Hepatocyte (in vitro differentiated cells): ENCODE data around the gene TRIM72. TPM values are rescaled to one million over a fixed set of nuclear protein-coding genes. Genes with fewer than 3 reads are reported as not detected.
A peak's percentile ranks its signal among the peaks of the same experiment; 100 is the strongest.

Source experiments
- DNase-seq: peaks from one replicate; pipeline ENCODE4 v3.0.0-alpha.2; 2016; ENCODE audit warnings: low spot score
- H2AFZ ChIP-seq: fragments of 200-600 bp; sonication (generic); 2 replicates; pipeline ENCODE4 v1.6.0; 2016; ENCODE audit warnings: antibody characterized with exemption, mild to moderate bottlenecking
- H3K27ac ChIP-seq: fragments of 200-600 bp; sonication (generic); 2 replicates; pipeline ENCODE4 v1.5.1; 2016; ENCODE audit warnings: mild to moderate bottlenecking
- H3K27me3 ChIP-seq: fragments of 200-600 bp; sonication (generic); 2 replicates; pipeline ENCODE4 v1.6.1; 2016
- H3K36me3 ChIP-seq: fragments of 200-600 bp; sonication (generic); replicated peaks from 2 replicates; pipeline ENCODE4 v1.5.1; 2016; ENCODE audit warnings: low read depth; ENCODE audit not compliant: insufficient read depth
- H3K4me1 ChIP-seq: fragments of 200-600 bp; sonication (generic); 2 replicates; pipeline ENCODE4 v1.5.1; 2016; ENCODE audit warnings: mild to moderate bottlenecking, moderate library complexity; ENCODE audit not compliant: insufficient read depth
- H3K4me2 ChIP-seq: fragments of 200-600 bp; sonication (generic); 2 replicates; pipeline ENCODE4 v1.6.0; 2016
- H3K4me3 ChIP-seq: fragments of 200-600 bp; sonication (generic); 2 replicates; pipeline ENCODE4 v1.5.1; 2016; ENCODE audit warnings: mild to moderate bottlenecking
- H3K79me2 ChIP-seq: fragments of 200-600 bp; sonication (generic); 2 replicates; pipeline ENCODE4 v1.6.0; 2017; ENCODE audit warnings: mild to moderate bottlenecking
- H3K9me2 ChIP-seq: fragments of 200-600 bp; sonication (generic); replicated peaks from 2 replicates; pipeline ENCODE4 v1.6.0; 2017; ENCODE audit warnings: mild to moderate bottlenecking; ENCODE audit not compliant: insufficient read depth
- H3K9me3 ChIP-seq: fragments of 200-600 bp; sonication (generic); 2 replicates; pipeline ENCODE4 v1.5.1; 2016; ENCODE audit warnings: low read depth, mild to moderate bottlenecking
- H4K20me1 ChIP-seq: fragments of 200-600 bp; sonication (generic); 2 replicates; pipeline ENCODE4 v1.6.0; 2016; ENCODE audit warnings: mild to moderate bottlenecking; ENCODE audit not compliant: insufficient read depth, poor library complexity, severe bottlenecking
- CTCF ChIP-seq: fragments of 200-600 bp; sonication (generic); IDR thresholded peaks from 2 replicates; pipeline ENCODE4 v1.5.1; 2016; ENCODE audit warnings: antibody characterized with exemption, mild to moderate bottlenecking; ENCODE audit not compliant: poor library complexity
- EZH2 ChIP-seq: fragments of 200-600 bp; sonication (generic); IDR thresholded peaks from 2 replicates; pipeline ENCODE4 v1.6.1; 2016; ENCODE audit warnings: antibody characterized with exemption, mild to moderate bottlenecking, borderline replicate concordance
- EZH2phosphoT487 ChIP-seq: fragments of 200-600 bp; sonication (generic); IDR thresholded peaks from one replicate; pipeline ENCODE4 v1.6.1; 2018; ENCODE audit warnings: antibody characterized with exemption, mild to moderate bottlenecking, low read depth, moderate library complexity; ENCODE audit not compliant: unreplicated experiment, severe bottlenecking
- WGBS: methylation state at CpG from one replicate; pipeline ENCODE4 v1.1.6; 2016; ENCODE audit warnings: low lambda C conversion rate; ENCODE audit errors: missing lambda C conversion rate; 5-methylcytosine and 5-hydroxymethylcytosine counted together
- polyA plus RNA-seq: library from polyadenylated mRNA; unstranded; fragments of >200 nt; fragmentation: Nextera tagmentation; extraction: Ambion mirVana; gene quantifications from 2 replicates; pipeline ENCODE4 v1.2.1, GENCODE V29; 2016
- total RNA-seq: library from RNA; depleted of rRNA; stranded (reverse); fragments of >200 nt; gene quantifications from 2 replicates; pipeline ENCODE4 v1.2.3, GENCODE V29; 2014

The TRIM72 gene
- total and polyA plus RNA-seq, 2 experiments from 2014 or later = not detected

- Histone ChIP-seq H3K9me3 (no peaks in the 10 kb centered on the region), H3K27ac (no peak overlapping the region), H3K9me2 (no peaks in the 10 kb centered on the region), H2AFZ (no peak overlapping the region), H3K4me2 (no peak overlapping the region), H3K27me3 (peaks cover 10% of the 10 kb centered on the region), H3K36me3 (no peaks in the 10 kb centered on the region), H4K20me1 (no peaks in the 10 kb centered on the region), H3K4me1 (no peaks in the 10 kb centered on the region), H3K4me3 (no peak overlapping the region), H3K79me2 (no peaks in the 10 kb centered on the region)
- 93% methylated on average over 7 of the region's 7 CpGs for WGBS
- TF ChIP-seq CTCF (no peak), EZH2 (no peak), EZH2phosphoT487 (no peak)
- DNase-seq = no peak
Observed at GRCh38 chr16:31250782-31251384, 37.0 kb downstream of the TRIM72 start.

- no peaks in the 10 kb centered on the region for H3K4me1 ChIP-seq
- no peaks in the 10 kb centered on the region for H3K36me3 ChIP-seq
- H4K20me1 ChIP-seq = no peaks in the 10 kb centered on the region
- H3K79me2 ChIP-seq = no peaks in the 10 kb centered on the region
- no peak for DNase-seq
- no peaks in the 10 kb centered on the region for H3K9me2 ChIP-seq
- peaks cover 4% of the 10 kb centered on the region for H3K27me3 ChIP-seq
- H3K27ac ChIP-seq = no peak overlapping the region
- 95% methylated on average over 5 of the region's 5 CpGs for WGBS
- no peak overlapping the region for H2AFZ ChIP-seq
- no peaks in the 10 kb centered on the region for H3K9me3 ChIP-seq
- TF ChIP-seq EZH2 (no peak), EZH2phosphoT487 (no peak), CTCF (no peak)
- no peak overlapping the region for H3K4me2 ChIP-seq
- no peak overlapping the region for H3K4me3 ChIP-seq
Observed at GRCh38 chr16:31251435-31251834, 37.5 kb downstream of the TRIM72 start.

GRCh38 chr16:31253642-31254045 is 39.7 kb downstream of the TRIM72 start:
- Histone ChIP-seq H3K27me3 (peaks cover under 1% of the 10 kb centered on the region), H3K4me3 (no peak overlapping the region), H3K4me2 (no peak overlapping the region), H3K9me3 (no peaks in the 10 kb centered on the region), H3K36me3 (no peaks in the 10 kb centered on the region), H2AFZ (no peak overlapping the region), H3K27ac (no peak overlapping the region), H3K4me1 (no peaks in the 10 kb centered on the region), H3K9me2 (no peaks in the 10 kb centered on the region), H4K20me1 (no peaks in the 10 kb centered on the region), H3K79me2 (no peaks in the 10 kb centered on the region)
- peak; percentile 38 for DNase-seq
- TF ChIP-seq EZH2 (no peak), CTCF (no peak), EZH2phosphoT487 (no peak)
- WGBS = 50% methylated on average over 5 of the region's 5 CpGs
